Measurements from ENCODE around the gene TMEM131L.
"Not testable (repeated sequence)": the region's sequence is repeated elsewhere in the genome, so short reads cannot be mapped to it uniquely, and the experiment has no call there.

Gene TMEM131L

DNA sequence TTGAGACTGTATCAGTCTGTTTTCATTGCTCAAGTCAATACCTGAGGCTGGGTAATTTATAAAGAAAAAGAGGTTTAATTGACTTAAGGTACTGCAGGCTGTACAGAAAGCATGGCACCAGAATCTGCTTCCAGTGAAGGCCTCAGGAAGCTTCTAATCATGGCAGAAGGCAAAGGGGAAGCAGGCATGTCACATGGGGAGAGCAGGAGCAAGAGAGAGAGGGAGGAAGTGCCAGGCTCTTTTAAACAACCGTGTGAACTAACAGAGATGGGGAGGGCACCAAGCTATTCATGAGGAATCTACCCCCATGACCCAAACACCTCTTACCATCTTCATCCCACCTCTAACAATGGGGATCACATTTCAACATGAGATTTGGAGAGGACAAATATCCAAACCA lies 7.2 kb upstream of the TMEM131L start:
- Histone ChIP-seq H3K4me2 (ENCODE audit: low read length) (no peak overlapping the region), H2AFZ (ENCODE audit: low read length) (no peak overlapping the region), H3K27me3 (ENCODE audit: insufficient read depth, low read length) (no peaks in the 10 kb centered on the region), H3K9me3 (ENCODE audit: low read length) (no peaks in the 10 kb centered on the region), H3K4me3 (ENCODE audit: low read depth, low read length, poor library complexity, severe bottlenecking) (no peak overlapping the region), H3K36me3 (ENCODE audit: insufficient read depth, low read length) (no peaks in the 10 kb centered on the region), H3K9ac (ENCODE audit: low read length) (no peak overlapping the region), H3F3A (ENCODE audit: insufficient read depth, low read length) (0 out of 2 replicates have a peak, but pooled peaks cover 4% of the 10 kb centered on the region), H3K27ac (ENCODE audit: low read depth, low read length, poor library complexity, severe bottlenecking) (no peak overlapping the region), H4K20me1 (ENCODE audit: insufficient read depth, low read length) (no peaks in the 10 kb centered on the region), H3K79me2 (ENCODE audit: insufficient read depth, low read length) (no peaks in the 10 kb centered on the region), H3K9me2 (ENCODE audit: low read depth, low read length) (no peaks in the 10 kb centered on the region), H3K4me1 (ENCODE audit: insufficient read depth, low read length, severe bottlenecking) (peaks cover 13% of the 10 kb centered on the region)
- TF ChIP-seq EZH2 (IDR thresholded peaks at IDR 0.05; ENCODE audit: borderline replicate concordance, low read length), result no peak
- TF ChIP-seq, protein P1, sequence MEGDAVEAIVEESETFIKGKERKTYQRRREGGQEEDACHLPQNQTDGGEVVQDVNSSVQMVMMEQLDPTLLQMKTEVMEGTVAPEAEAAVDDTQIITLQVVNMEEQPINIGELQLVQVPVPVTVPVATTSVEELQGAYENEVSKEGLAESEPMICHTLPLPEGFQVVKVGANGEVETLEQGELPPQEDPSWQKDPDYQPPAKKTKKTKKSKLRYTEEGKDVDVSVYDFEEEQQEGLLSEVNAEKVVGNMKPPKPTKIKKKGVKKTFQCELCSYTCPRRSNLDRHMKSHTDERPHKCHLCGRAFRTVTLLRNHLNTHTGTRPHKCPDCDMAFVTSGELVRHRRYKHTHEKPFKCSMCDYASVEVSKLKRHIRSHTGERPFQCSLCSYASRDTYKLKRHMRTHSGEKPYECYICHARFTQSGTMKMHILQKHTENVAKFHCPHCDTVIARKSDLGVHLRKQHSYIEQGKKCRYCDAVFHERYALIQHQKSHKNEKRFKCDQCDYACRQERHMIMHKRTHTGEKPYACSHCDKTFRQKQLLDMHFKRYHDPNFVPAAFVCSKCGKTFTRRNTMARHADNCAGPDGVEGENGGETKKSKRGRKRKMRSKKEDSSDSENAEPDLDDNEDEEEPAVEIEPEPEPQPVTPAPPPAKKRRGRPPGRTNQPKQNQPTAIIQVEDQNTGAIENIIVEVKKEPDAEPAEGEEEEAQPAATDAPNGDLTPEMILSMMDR (IDR thresholded peaks at IDR 0.05; ENCODE audit: low read length), result no peak

DNA sequence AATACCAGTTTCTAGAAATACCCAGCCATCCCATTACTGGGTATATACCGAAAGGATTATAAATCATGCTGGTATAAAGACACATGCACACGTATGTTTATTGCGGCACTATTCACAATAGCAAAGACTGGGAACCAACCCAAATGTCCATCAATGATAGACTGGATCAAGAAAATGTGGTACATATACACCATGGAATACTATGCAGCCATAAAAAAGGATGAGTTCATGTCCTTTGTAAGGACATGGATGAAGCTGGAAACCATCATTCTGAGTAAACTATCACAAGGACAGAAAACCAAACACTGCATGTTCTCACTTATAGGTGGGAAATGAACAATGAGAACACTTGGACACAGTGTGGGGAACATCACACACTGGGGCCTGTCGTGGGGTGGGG lies 4.6 kb upstream of the TMEM131L start:
- not testable (repeated sequence) for H2AFZ ChIP-seq (ENCODE audit: low read length); H3K79me2 ChIP-seq (ENCODE audit: insufficient read depth, low read length); H3K9me2 ChIP-seq (ENCODE audit: low read depth, low read length); H3K4me3 ChIP-seq (ENCODE audit: low read depth, low read length, poor library complexity, severe bottlenecking); H3K27me3 ChIP-seq (ENCODE audit: insufficient read depth, low read length); H3F3A ChIP-seq (ENCODE audit: insufficient read depth, low read length); H3K27ac ChIP-seq (ENCODE audit: low read depth, low read length, poor library complexity, severe bottlenecking); H4K20me1 ChIP-seq (ENCODE audit: insufficient read depth, low read length); H3K9ac ChIP-seq (ENCODE audit: low read length); H3K36me3 ChIP-seq (ENCODE audit: insufficient read depth, low read length); H3K9me3 ChIP-seq (ENCODE audit: low read length); H3K4me2 ChIP-seq (ENCODE audit: low read length)
- H3K4me1 ChIP-seq (ENCODE audit: insufficient read depth, low read length, severe bottlenecking), result peaks cover 27% of the 10 kb centered on the region

DNA sequence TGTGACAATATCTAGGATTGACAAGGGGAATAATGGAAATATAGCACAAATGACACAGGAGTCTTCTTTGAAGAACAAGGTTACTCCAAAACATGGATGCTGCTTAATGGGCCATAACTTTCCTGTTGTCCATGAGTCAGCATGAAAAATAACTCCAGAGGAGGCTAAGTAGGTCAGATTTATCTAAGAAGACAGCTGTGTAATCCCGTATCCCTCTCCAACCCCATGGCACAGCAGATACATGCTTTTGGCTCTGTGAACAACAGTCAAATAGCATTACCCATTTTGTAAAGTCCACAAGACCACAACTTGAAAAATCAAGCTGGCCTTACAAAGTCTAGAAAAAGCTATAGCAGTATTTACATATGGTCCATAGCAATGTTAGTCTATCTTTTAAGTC lies 2.1 kb upstream of the TMEM131L start:
- no peak overlapping the region for H3K4me3 ChIP-seq (ENCODE audit: low read depth, low read length, poor library complexity, severe bottlenecking)
- peak overlapping the region; percentile 91 for H3K4me2 ChIP-seq (ENCODE audit: low read length)
- peak overlapping the region; percentile 90 for H3K27ac ChIP-seq (ENCODE audit: low read depth, low read length, poor library complexity, severe bottlenecking)

DNA sequence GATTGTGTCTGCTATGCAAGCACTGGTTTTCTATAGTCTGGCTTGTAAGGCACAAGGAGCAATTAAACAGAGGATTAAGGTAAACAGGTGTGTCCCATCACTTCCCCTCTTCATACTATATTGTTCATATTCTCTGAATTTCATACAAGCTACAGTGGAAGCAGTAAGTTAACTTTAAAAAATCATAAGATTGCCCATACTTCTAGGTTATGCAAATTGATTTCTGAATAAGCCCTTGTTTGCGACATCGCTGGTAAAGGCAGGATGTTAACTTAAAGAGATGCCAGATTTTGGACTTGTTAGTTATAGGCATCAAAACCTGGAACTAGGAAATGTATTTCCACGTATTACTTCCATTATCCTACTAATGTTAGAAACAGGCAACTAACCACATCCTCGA lies 1.0 kb upstream of the TMEM131L start:
- Histone ChIP-seq H2AFZ (ENCODE audit: low read length) (no peak overlapping the region), H3K27ac (ENCODE audit: low read depth, low read length, poor library complexity, severe bottlenecking) (peak overlapping the region; percentile 90), H3K27me3 (ENCODE audit: insufficient read depth, low read length) (no peaks in the 10 kb centered on the region)

More for the DNA sequence above, 2.1 kb upstream of the TMEM131L start:
- Histone ChIP-seq H2AFZ (ENCODE audit: low read length) (no peak overlapping the region), H3K4me1 (ENCODE audit: insufficient read depth, low read length, severe bottlenecking) (peaks cover 30% of the 10 kb centered on the region), H3K79me2 (ENCODE audit: insufficient read depth, low read length) (peaks cover 18% of the 10 kb centered on the region), H3F3A (ENCODE audit: insufficient read depth, low read length) (0 out of 2 replicates have a peak, but pooled peaks cover 5% of the 10 kb centered on the region), H4K20me1 (ENCODE audit: insufficient read depth, low read length) (no peaks in the 10 kb centered on the region), H3K9me2 (ENCODE audit: low read depth, low read length) (no peaks in the 10 kb centered on the region), H3K9ac (ENCODE audit: low read length) (peak overlapping the region; percentile 98; the same call in 1 of the 2 replicates), H3K9me3 (ENCODE audit: low read length) (no peaks in the 10 kb centered on the region), H3K27me3 (ENCODE audit: insufficient read depth, low read length) (no peaks in the 10 kb centered on the region), H3K36me3 (ENCODE audit: insufficient read depth, low read length) (peaks cover 26% of the 10 kb centered on the region)
- TF ChIP-seq, protein P1 (IDR thresholded peaks at IDR 0.05; ENCODE audit: low read length), result no peak
- TF ChIP-seq EZH2 (IDR thresholded peaks at IDR 0.05; ENCODE audit: borderline replicate concordance, low read length), result no peak

More for the DNA sequence above, 1.0 kb upstream of the TMEM131L start:
- peaks cover 37% of the 10 kb centered on the region for H3K36me3 ChIP-seq (ENCODE audit: insufficient read depth, low read length)
- TF ChIP-seq EZH2 (IDR thresholded peaks at IDR 0.05; ENCODE audit: borderline replicate concordance, low read length), result no peak
- TF ChIP-seq, protein P1 (IDR thresholded peaks at IDR 0.05; ENCODE audit: low read length), result no peak
- peak overlapping the region; percentile 95 for H3K4me3 ChIP-seq (ENCODE audit: low read depth, low read length, poor library complexity, severe bottlenecking)
- H3K9me3 ChIP-seq (ENCODE audit: low read length), result no peaks in the 10 kb centered on the region
- peaks cover 29% of the 10 kb centered on the region for H3K79me2 ChIP-seq (ENCODE audit: insufficient read depth, low read length)
- H3K9ac ChIP-seq (ENCODE audit: low read length), result peak overlapping the region; percentile 98
- peaks cover 40% of the 10 kb centered on the region for H3K4me1 ChIP-seq (ENCODE audit: insufficient read depth, low read length, severe bottlenecking)
- no peaks in the 10 kb centered on the region for H4K20me1 ChIP-seq (ENCODE audit: insufficient read depth, low read length)
- H3F3A ChIP-seq (ENCODE audit: insufficient read depth, low read length), result 0 out of 2 replicates have a peak, but pooled peaks cover 5% of the 10 kb centered on the region
- no peaks in the 10 kb centered on the region for H3K9me2 ChIP-seq (ENCODE audit: low read depth, low read length)
- peak overlapping the region; percentile 91 for H3K4me2 ChIP-seq (ENCODE audit: low read length)

Measured in OCI-LY1 (cell line).